SK-N-SH (cell line): ENCODE results near the gene FAT1. TPM values are rescaled to one million over a fixed set of nuclear protein-coding genes. Genes with fewer than 3 reads are reported as not detected.

Source experiments
- CTCF ChIA-PET: fragments of 300-600, 350-600 bp; formaldehyde crosslinking; extraction: SDS; loops from one replicate; lab custom pipeline; 2021; lab: Yijun Ruan, JAX
- POLR2A ChIA-PET: fragments of 350-600 bp; sonication (Branson Sonifier 250); formaldehyde crosslinking; extraction: SDS; loops from one replicate; lab custom pipeline; 2020; ENCODE audit warnings: antibody characterized with exemption, inconsistent platforms; lab: Yijun Ruan, JAX
- DNase-seq: peaks from one replicate; pipeline ENCODE4 v3.0.0; 2012
- H2AFZ ChIP-seq: fragments of 200-600 bp; sonication (generic); 2 replicates; pipeline ENCODE4 v1.8.1; 2016; ENCODE audit warnings: antibody characterized with exemption, mild to moderate bottlenecking, low read depth
- H3F3A ChIP-seq: fragments of 200-600 bp; sonication (generic); replicated peaks from 2 replicates; pipeline ENCODE3; 2016; ENCODE audit warnings: antibody characterized with exemption, mild to moderate bottlenecking; ENCODE audit not compliant: insufficient read depth
- H3K27ac ChIP-seq, 2 experiments: fragments of 200-500 bp in 1 of 2; fragments of 200-600 bp in 1 of 2; sonication (Bioruptor generic) in 1 of 2; sonication (generic), shearing (Covaris generic) in 1 of 2; 2 replicates each; pipeline versions ENCODE4 v1.5.1 to v1.6.1; 2014 to 2016; ENCODE audit warnings: low read depth in 2 of 2, inconsistent platforms in 1 of 2, low read length in 1 of 2, mild to moderate bottlenecking in 1 of 2, mixed read lengths in 1 of 2
- H3K27me3 ChIP-seq: fragments of 200-600 bp; sonication (generic), shearing (Covaris generic); 2 replicates; pipeline ENCODE4 v1.6.1; 2016; ENCODE audit warnings: mixed run types; ENCODE audit not compliant: insufficient read depth
- H3K36me3 ChIP-seq, 2 experiments: fragments of 200-500 bp in 1 of 2; fragments of 200-600 bp in 1 of 2; sonication (Bioruptor generic) in 1 of 2; sonication (generic) in 1 of 2; replicated peaks in 1 of 2; 2 replicates each; pipeline versions ENCODE3 to v1.5.1; 2014 to 2016; ENCODE audit warnings: low read length in 1 of 2, mild to moderate bottlenecking in 1 of 2; ENCODE audit not compliant: insufficient read depth in 2 of 2, control insufficient read depth in 1 of 2
- H3K4me1 ChIP-seq, 2 experiments: fragments of 200-500 bp in 1 of 2; fragments of 200-600 bp in 1 of 2; sonication (Bioruptor generic) in 1 of 2; sonication (generic), shearing (Covaris generic) in 1 of 2; 2 replicates each; pipeline versions ENCODE4 v1.5.1 to v1.6.1; 2014 to 2016; ENCODE audit warnings: low read depth in 1 of 2, low read length in 1 of 2, mixed run types in 1 of 2; ENCODE audit not compliant: insufficient read depth in 2 of 2, control insufficient read depth in 1 of 2
- H3K4me2 ChIP-seq: fragments of 200-600 bp; sonication (generic), shearing (Covaris generic); 2 replicates; pipeline ENCODE4 v1.6.1; 2017; ENCODE audit warnings: mixed run types
- H3K4me3 ChIP-seq, 2 experiments: fragments of 200-500 bp in 1 of 2; fragments of 200-600 bp in 1 of 2; sonication (Bioruptor generic) in 1 of 2; sonication (generic), shearing (Covaris generic) in 1 of 2; 2 replicates each; pipeline versions ENCODE4 v1.5.1 to v1.8.1; 2014 to 2016; ENCODE audit warnings: low read depth in 2 of 2, inconsistent platforms in 1 of 2, low read length in 1 of 2, mild to moderate bottlenecking in 1 of 2, mixed read lengths in 1 of 2, moderate library complexity in 1 of 2
- H3K79me2 ChIP-seq: fragments of 200-600 bp; sonication (generic); 2 replicates; pipeline ENCODE4 v1.8.1; 2017; ENCODE audit warnings: mild to moderate bottlenecking; ENCODE audit not compliant: insufficient read depth
- H3K9ac ChIP-seq: fragments of 200-600 bp; sonication (generic); 2 replicates; pipeline ENCODE4 v1.6.1; 2017; ENCODE audit warnings: mixed run types
- H3K9me2 ChIP-seq: fragments of 200-600 bp; sonication (generic); 2 replicates; pipeline ENCODE4 v1.6.1; 2017; ENCODE audit warnings: mixed run types
- H3K9me3 ChIP-seq: fragments of 200-600 bp; sonication (generic); 2 replicates; pipeline ENCODE4 v1.6.1; 2017; ENCODE audit warnings: mixed run types, mild to moderate bottlenecking, moderate library complexity
- H4K20me1 ChIP-seq: fragments of 200-600 bp; sonication (generic); 2 replicates; pipeline ENCODE4 v1.6.1; 2017; ENCODE audit warnings: mild to moderate bottlenecking, mixed run types; ENCODE audit not compliant: insufficient read depth
- CHD2 ChIP-seq: fragments of 150-350 bp; IDR thresholded peaks from 2 replicates; pipeline ENCODE4 v1.6.1; 2018; ENCODE audit warnings: low read length; ENCODE audit not compliant: partially characterized antibody
- ELF1 ChIP-seq: IDR thresholded peaks from 2 replicates; pipeline ENCODE4 v1.4.0; 2012
- EP300 ChIP-seq, 2 experiments: IDR thresholded peaks; 2 replicates each; pipeline versions ENCODE4 v1.4.0 to v1.6.1; 2012; ENCODE audit warnings: borderline replicate concordance in 1 of 2, low read depth in 1 of 2, low read length in 1 of 2
- GATA2 ChIP-seq: sonication (generic); formaldehyde crosslinking; IDR thresholded peaks from 2 replicates; pipeline ENCODE4 v1.5.0; 2020; ENCODE audit warnings: mild to moderate bottlenecking, missing genetic modification reagents
- MAX ChIP-seq: IDR thresholded peaks from 2 replicates; pipeline ENCODE4 v1.4.0; 2012; ENCODE audit warnings: low read depth
- MEF2A ChIP-seq: IDR thresholded peaks from 2 replicates; pipeline ENCODE4 v1.4.0; 2012; ENCODE audit warnings: low read depth, borderline replicate concordance
- NFIC ChIP-seq: IDR thresholded peaks from 2 replicates; pipeline ENCODE4 v1.4.0; 2012; ENCODE audit warnings: borderline replicate concordance
- NRF1 ChIP-seq: IDR thresholded peaks from 2 replicates; pipeline ENCODE4 v1.6.1; 2012; ENCODE audit warnings: low read depth, mild to moderate bottlenecking, low read length
- PBX3 ChIP-seq: IDR thresholded peaks from 2 replicates; pipeline ENCODE4; 2012
- POLR2AphosphoS5 ChIP-seq: IDR thresholded peaks from 2 replicates; pipeline ENCODE4 v1.6.1; 2012; ENCODE audit warnings: low read depth, low read length
- REST ChIP-seq: IDR thresholded peaks from 2 replicates; pipeline ENCODE4 v1.6.1; 2012; ENCODE audit warnings: mild to moderate bottlenecking, low read depth, low read length, moderate library complexity
- RFX5 ChIP-seq: IDR thresholded peaks from 2 replicates; pipeline ENCODE4 v1.6.1; 2012; ENCODE audit warnings: mild to moderate bottlenecking, improper control_type of control experiment, low read length
- SIN3A ChIP-seq: IDR thresholded peaks from 2 replicates; pipeline ENCODE4 v1.6.1; 2012; ENCODE audit warnings: low read depth, mild to moderate bottlenecking, low read length, moderate library complexity, borderline replicate concordance
- TCF12 ChIP-seq: IDR thresholded peaks from 2 replicates; pipeline ENCODE4 v1.4.0; 2012
- USF1 ChIP-seq: IDR thresholded peaks from 2 replicates; pipeline ENCODE4 v1.4.0; 2012; ENCODE audit warnings: low read depth, borderline replicate concordance
- WGBS: methylation state at CpG from one replicate; pipeline ENCODE4 v1.1.6; 2017; ENCODE audit warnings: low lambda C conversion rate; 5-methylcytosine and 5-hydroxymethylcytosine counted together
- polyA plus RNA-seq, 3 experiments: library from polyadenylated mRNA; depleted of rRNA; stranded (reverse); fragments of >200 nt; gene quantifications; 2 replicates each; pipeline ENCODE4 v1.2.3, GENCODE V29; 2012

The FAT1 gene
- polyA plus RNA-seq, 1 of the 3 experiments (the other 2 are of a cell fraction), result 41.3 TPM

- ChIA-PET POLR2A (no interaction called here), CTCF (no interaction called here)
- no peak for DNase-seq
- Histone ChIP-seq H3K79me2 (0 out of 2 replicates have a peak, but pooled peaks cover 3% of the 10 kb centered on the region), H3K4me2 (no peak overlapping the region), H3K27ac (no peak overlapping the region), H3K36me3 (peaks cover 2 to 11% of the 10 kb centered on the region in 2 experiments), H3K9me3 (no peaks in the 10 kb centered on the region), H3K27me3 (no peaks in the 10 kb centered on the region; the same call in 1 of the 2 replicates), H3K9ac (no peak overlapping the region), H4K20me1 (no peaks in the 10 kb centered on the region), H3F3A (peaks cover 28% of the 10 kb centered on the region), H3K4me3 (no peak overlapping the region), H2AFZ (no peak overlapping the region), H3K4me1 (peaks cover 0 to 22% of the 10 kb centered on the region in 2 experiments; a peak in 2 of 4 replicates), H3K9me2 (no peaks in the 10 kb centered on the region)
- WGBS, result 88% methylated on average over 21 of the region's 21 CpGs
- TF ChIP-seq RFX5, result no peak
- TF ChIP-seq GATA2, result no peak
- no peak for TF ChIP-seq USF1
- no peak for TF ChIP-seq REST
- no peak for TF ChIP-seq MAX
- TF ChIP-seq EP300 (IDR thresholded peaks at IDR 0.05; ENCODE audit: borderline replicate concordance in 1 of 2, low read depth in 1 of 2, low read length in 1 of 2), result no peak
- no peak for TF ChIP-seq SIN3A
- no peak for TF ChIP-seq TCF12
- no peak for TF ChIP-seq NRF1
- no peak for TF ChIP-seq CHD2
- TF ChIP-seq PBX3, result no peak
- TF ChIP-seq POLR2AphosphoS5, result no peak
- TF ChIP-seq NFIC, result no peak
- no peak for TF ChIP-seq MEF2A
- TF ChIP-seq ELF1, result no peak
Measured at GRCh38 chr4:186628058-186628711, 95.5 kb downstream of the FAT1 start.
